K562 (cell line): ENCODE data around the gene DLK1. TPM values are rescaled to one million over a fixed set of nuclear protein-coding genes. Genes with fewer than 3 reads are reported as not detected.
A peak's percentile ranks its signal among the peaks of the same experiment; 100 is the strongest.

Source experiments
- CBFA2T2 ChIP-seq: fragments of 450-650 bp; conservative IDR thresholded peaks from 2 replicates; pipeline ENCODE4 v1.6.1; 2017; ENCODE audit warnings: mild to moderate bottlenecking
- CHD2 ChIP-seq: IDR thresholded peaks from 2 replicates; pipeline ENCODE4 v1.6.1; 2011; ENCODE audit warnings: low read depth, low read length
- ETV6 ChIP-seq, 3 experiments: fragments of 150-350 bp in 1 of 3; sonication (generic) in 1 of 3; formaldehyde crosslinking in 1 of 3; IDR thresholded peaks; 2 replicates each; pipeline versions ENCODE4 v1.6.1 to v1.8.0; 2014 to 2022; ENCODE audit warnings: borderline replicate concordance in 2 of 3, low read depth in 2 of 3, antibody characterized with exemption in 1 of 3, low read length in 1 of 3, mild to moderate bottlenecking in 1 of 3, missing genetic modification reagents in 1 of 3
- KLF10 ChIP-seq: fragments of 250-450 bp; sonication (Bioruptor Pico); IDR thresholded peaks from 2 replicates; pipeline ENCODE4 v1.6.1; 2021; ENCODE audit warnings: matching md5 sums
- RBFOX2 ChIP-seq: fragments of 200-400 bp; formaldehyde crosslinking; IDR thresholded peaks from 2 replicates; pipeline ENCODE4 v1.6.1; 2017; ENCODE audit warnings: low read depth, mild to moderate bottlenecking, low read length, moderate library complexity
- RBM14 ChIP-seq: fragments of 200-400 bp; formaldehyde crosslinking; IDR thresholded peaks from 2 replicates; pipeline ENCODE4 v1.6.1; 2018; ENCODE audit warnings: low read depth, mild to moderate bottlenecking, low read length, moderate library complexity, borderline replicate concordance; ENCODE audit not compliant: insufficient read depth
- STAT6 ChIP-seq: sonication (generic); formaldehyde crosslinking; IDR thresholded peaks from 2 replicates; pipeline ENCODE4 v1.8.1; 2023; ENCODE audit warnings: mild to moderate bottlenecking, missing genetic modification reagents
- TRIM28 ChIP-seq: fragments of 450-650 bp; IDR thresholded peaks from 2 replicates; pipeline ENCODE4 v1.6.1; 2017
- ZBTB11 ChIP-seq, 3 experiments: fragments of 200-800 bp in 1 of 3; fragments of 250-450 bp in 1 of 3; fragments of 450-650 bp in 1 of 3; sonication (Bioruptor Pico) in 1 of 3; sonication (Bioruptor generic) in 1 of 3; formaldehyde crosslinking in 1 of 3; IDR thresholded peaks; 2 replicates each; pipeline versions ENCODE4 v1.6.1 to v1.8.0; 2016 to 2022; ENCODE audit warnings: mild to moderate bottlenecking in 2 of 3, missing genetic modification characterization in 2 of 3, missing compliant biosample characterization in 1 of 3, moderate library complexity in 1 of 3
- ZNF212 ChIP-seq: fragments of 450-650 bp; formaldehyde crosslinking; IDR thresholded peaks from 2 replicates; pipeline ENCODE4 v1.4.0; 2020; ENCODE audit warnings: mild to moderate bottlenecking
- ZNF347 ChIP-seq: fragments of 450-650 bp; formaldehyde crosslinking; IDR thresholded peaks from 2 replicates; pipeline ENCODE4 v1.4.0; 2020; ENCODE audit warnings: low read depth, mild to moderate bottlenecking, moderate library complexity
- ZNF395 ChIP-seq: fragments of 200-800 bp; sonication (Bioruptor generic); IDR thresholded peaks from 2 replicates; pipeline ENCODE4 v1.6.1; 2017; ENCODE audit warnings: missing genetic modification characterization, missing compliant biosample characterization
- polyA plus RNA-seq, 8 experiments: library from polyadenylated mRNA; depleted of rRNA in 4 of 8; stranded (reverse) in 5 of 8; unstranded in 3 of 8; fragments of >200 nt; fragmentation: Nextera tagmentation in 2 of 8; fragmentation: Illumina TruSeq in 1 of 8; extraction: Ambion mirVana in 2 of 8; extraction: Trizol in 1 of 8; gene quantifications; 2 replicates each; pipeline versions ENCODE4 v1.2.1 to v1.2.3, GENCODE V29; 2011 to 2014; ENCODE audit warnings: inconsistent platforms in 1 of 8, missing spikeins in 1 of 8
- total RNA-seq, 7 experiments: library from RNA; depleted of rRNA in 6 of 7; stranded (reverse); fragments of >200 nt in 6 of 7; fragmentation: Illumina TruSeq in 2 of 7; extraction: Trizol in 2 of 7; gene quantifications; 2 replicates each; pipeline versions ENCODE4 v1.2.1 to v1.2.3, GENCODE V29; 2011 to 2021; ENCODE audit warnings: low replicate concordance in 1 of 7
- TF ChIP-seq, protein P1 (sequence below): sonication (generic); formaldehyde crosslinking; IDR thresholded peaks from 2 replicates; pipeline ENCODE4 v1.8.0; 2022; ENCODE audit warnings: mild to moderate bottlenecking, missing genetic modification reagents
- TF ChIP-seq, protein P2 (sequence below): sonication (generic); formaldehyde crosslinking; IDR thresholded peaks from 2 replicates; pipeline ENCODE4 v1.8.0; 2022; ENCODE audit warnings: missing genetic modification reagents, mild to moderate bottlenecking, borderline replicate concordance

Gene DLK1
- total and polyA plus RNA-seq, 9 of the 15 experiments (the other 6 are each of a cell fraction or from before 2014, with no cell fraction given): 4.4 to 97.2 (median 15.3) TPM

GRCh38 chr14:100677554-100678468 is 48.9 kb upstream of the DLK1 start (continued):
- peak; percentile 52 for TF ChIP-seq RBFOX2
- no peak for TF ChIP-seq CHD2
- TF ChIP-seq ZNF395 (CRISPR knock-in tag): peak; percentile 67; the same call in 1 of the 2 replicates
- TF ChIP-seq ZBTB11 (CRISPR knock-in tag; IDR thresholded peaks at IDR 0.05): peak in 1 of 3 experiments; percentile 66; a peak in 2 of 6 replicates
- TF ChIP-seq, protein P1, sequence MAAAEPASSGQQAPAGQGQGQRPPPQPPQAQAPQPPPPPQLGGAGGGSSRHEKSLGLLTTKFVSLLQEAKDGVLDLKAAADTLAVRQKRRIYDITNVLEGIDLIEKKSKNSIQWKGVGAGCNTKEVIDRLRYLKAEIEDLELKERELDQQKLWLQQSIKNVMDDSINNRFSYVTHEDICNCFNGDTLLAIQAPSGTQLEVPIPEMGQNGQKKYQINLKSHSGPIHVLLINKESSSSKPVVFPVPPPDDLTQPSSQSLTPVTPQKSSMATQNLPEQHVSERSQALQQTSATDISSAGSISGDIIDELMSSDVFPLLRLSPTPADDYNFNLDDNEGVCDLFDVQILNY (CRISPR knock-in tag): no peak
- TF ChIP-seq, protein P2, sequence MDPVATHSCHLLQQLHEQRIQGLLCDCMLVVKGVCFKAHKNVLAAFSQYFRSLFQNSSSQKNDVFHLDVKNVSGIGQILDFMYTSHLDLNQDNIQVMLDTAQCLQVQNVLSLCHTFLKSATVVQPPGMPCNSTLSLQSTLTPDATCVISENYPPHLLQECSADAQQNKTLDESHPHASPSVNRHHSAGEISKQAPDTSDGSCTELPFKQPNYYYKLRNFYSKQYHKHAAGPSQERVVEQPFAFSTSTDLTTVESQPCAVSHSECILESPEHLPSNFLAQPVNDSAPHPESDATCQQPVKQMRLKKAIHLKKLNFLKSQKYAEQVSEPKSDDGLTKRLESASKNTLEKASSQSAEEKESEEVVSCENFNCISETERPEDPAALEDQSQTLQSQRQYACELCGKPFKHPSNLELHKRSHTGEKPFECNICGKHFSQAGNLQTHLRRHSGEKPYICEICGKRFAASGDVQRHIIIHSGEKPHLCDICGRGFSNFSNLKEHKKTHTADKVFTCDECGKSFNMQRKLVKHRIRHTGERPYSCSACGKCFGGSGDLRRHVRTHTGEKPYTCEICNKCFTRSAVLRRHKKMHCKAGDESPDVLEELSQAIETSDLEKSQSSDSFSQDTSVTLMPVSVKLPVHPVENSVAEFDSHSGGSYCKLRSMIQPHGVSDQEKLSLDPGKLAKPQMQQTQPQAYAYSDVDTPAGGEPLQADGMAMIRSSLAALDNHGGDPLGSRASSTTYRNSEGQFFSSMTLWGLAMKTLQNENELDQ (CRISPR knock-in tag): no peak
- no peak for TF ChIP-seq KLF10
- TF ChIP-seq RBM14: no peak
- TF ChIP-seq ZNF347: no peak
- no peak for TF ChIP-seq ETV6 (IDR thresholded peaks at IDR 0.05; ENCODE audit: borderline replicate concordance in 1 of 2, low read depth in 2 of 2, low read length in 1 of 2)
- TF ChIP-seq ETV6 (CRISPR knock-in tag; IDR thresholded peaks at IDR 0.05; ENCODE audit: borderline replicate concordance): no peak
- TF ChIP-seq TRIM28: no peak
- no peak for TF ChIP-seq ZNF212 (CRISPR knock-in tag)
- TF ChIP-seq CBFA2T2: peak; percentile 81
- TF ChIP-seq STAT6 (CRISPR knock-in tag): no peak
